Tibial artery (tissue), 4 donors: Measurements from ENCODE around the gene PPEF1.
"Not testable (repeated sequence)": the region's sequence is repeated elsewhere in the genome, so short reads cannot be mapped to it uniquely, and the experiment has no call there.

Experiments used
- DNase-seq, 2 donors: peaks; one replicate each; pipeline ENCODE4 v3.0.0-alpha.2; 2019
- H3K27ac ChIP-seq, 2 donors: fragments of 200-600 bp; sonication (generic) in 1 of 2; 1 replicate in 1 of 2; 2 replicates in 1 of 2; pipeline ENCODE4 v1.5.1; 2018 to 2019; ENCODE audit warnings: mild to moderate bottlenecking in 1 of 2
- H3K27me3 ChIP-seq, 2 donors: fragments of 200-600 bp; sonication (generic) in 1 of 2; one replicate each; pipeline versions ENCODE4 v1.5.1 to v1.6.0; 2016 to 2019
- H3K36me3 ChIP-seq, 3 donors: fragments of 200-600 bp; sonication (generic) in 2 of 3; one replicate each; pipeline ENCODE4 v1.5.1; 2016 to 2019; ENCODE audit warnings: mild to moderate bottlenecking in 2 of 3
- H3K4me1 ChIP-seq, 4 donors: fragments of 200-600 bp; sonication (generic) in 2 of 4; 1 replicate in 3 of 4; 2 replicates in 1 of 4; pipeline ENCODE4 v1.5.1; 2016 to 2019
- H3K4me3 ChIP-seq, 2 donors: fragments of 200-600 bp; sonication (generic) in 1 of 2; 1 replicate in 1 of 2; 2 replicates in 1 of 2; pipeline ENCODE4 v1.5.1; 2018 to 2019; ENCODE audit warnings: mild to moderate bottlenecking in 2 of 2
- H3K9me3 ChIP-seq, 3 donors: fragments of 200-600 bp; sonication (generic) in 1 of 3; one replicate each; pipeline ENCODE4 v1.5.1; 2016 to 2019
- intact Hi-C: fragments of 100-400 bp; cut with DNase I; formaldehyde crosslinking; loops from one replicate; pipeline ENCODE4 v1.15.0; 2023; ENCODE audit warnings: low total_unique reads
- TF ChIP-seq, protein P1 (sequence below), 2 experiments: fragments of 200-600 bp in 1 of 2; fragments of 450-650 bp in 1 of 2; IDR thresholded peaks; one replicate each; pipeline ENCODE4 v1.5.1; 2017 to 2019; ENCODE audit warnings: antibody characterized with exemption in 2 of 2, mild to moderate bottlenecking in 1 of 2, moderate library complexity in 1 of 2

Gene PPEF1

DNA sequence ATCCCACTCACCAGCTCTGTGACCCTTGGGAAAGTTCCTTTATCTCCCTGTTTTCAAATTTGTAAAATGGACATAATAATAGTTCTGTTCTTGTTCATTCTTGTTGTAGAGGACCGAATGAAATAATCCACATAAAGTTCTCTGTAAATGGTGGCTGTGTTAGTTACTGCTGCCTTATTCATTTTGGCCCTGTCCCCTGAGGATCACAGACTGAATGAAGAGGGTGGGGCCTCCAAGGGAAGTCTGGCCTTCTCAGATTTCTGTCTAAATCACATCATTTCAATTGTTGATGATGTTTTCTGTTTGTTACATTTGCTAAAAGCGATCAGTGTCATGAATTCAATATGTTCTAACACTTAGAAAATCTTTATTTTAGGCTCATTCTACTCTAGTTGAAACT is 117.9 kb downstream of the PPEF1 start:
- intact Hi-C loops, result no loop called here
- Histone ChIP-seq H3K4me1 (no peaks in the 10 kb centered on the region), H3K27ac (no peak overlapping the region), H3K36me3 (no peaks in the 10 kb centered on the region), H3K9me3 (no peaks in the 10 kb centered on the region), H3K27me3 (no peaks in the 10 kb centered on the region), H3K4me3 (no peak overlapping the region)
- DNase-seq, result no peak
- TF ChIP-seq, protein P1, sequence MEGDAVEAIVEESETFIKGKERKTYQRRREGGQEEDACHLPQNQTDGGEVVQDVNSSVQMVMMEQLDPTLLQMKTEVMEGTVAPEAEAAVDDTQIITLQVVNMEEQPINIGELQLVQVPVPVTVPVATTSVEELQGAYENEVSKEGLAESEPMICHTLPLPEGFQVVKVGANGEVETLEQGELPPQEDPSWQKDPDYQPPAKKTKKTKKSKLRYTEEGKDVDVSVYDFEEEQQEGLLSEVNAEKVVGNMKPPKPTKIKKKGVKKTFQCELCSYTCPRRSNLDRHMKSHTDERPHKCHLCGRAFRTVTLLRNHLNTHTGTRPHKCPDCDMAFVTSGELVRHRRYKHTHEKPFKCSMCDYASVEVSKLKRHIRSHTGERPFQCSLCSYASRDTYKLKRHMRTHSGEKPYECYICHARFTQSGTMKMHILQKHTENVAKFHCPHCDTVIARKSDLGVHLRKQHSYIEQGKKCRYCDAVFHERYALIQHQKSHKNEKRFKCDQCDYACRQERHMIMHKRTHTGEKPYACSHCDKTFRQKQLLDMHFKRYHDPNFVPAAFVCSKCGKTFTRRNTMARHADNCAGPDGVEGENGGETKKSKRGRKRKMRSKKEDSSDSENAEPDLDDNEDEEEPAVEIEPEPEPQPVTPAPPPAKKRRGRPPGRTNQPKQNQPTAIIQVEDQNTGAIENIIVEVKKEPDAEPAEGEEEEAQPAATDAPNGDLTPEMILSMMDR (IDR thresholded peaks at IDR 0.05), result no peak

DNA sequence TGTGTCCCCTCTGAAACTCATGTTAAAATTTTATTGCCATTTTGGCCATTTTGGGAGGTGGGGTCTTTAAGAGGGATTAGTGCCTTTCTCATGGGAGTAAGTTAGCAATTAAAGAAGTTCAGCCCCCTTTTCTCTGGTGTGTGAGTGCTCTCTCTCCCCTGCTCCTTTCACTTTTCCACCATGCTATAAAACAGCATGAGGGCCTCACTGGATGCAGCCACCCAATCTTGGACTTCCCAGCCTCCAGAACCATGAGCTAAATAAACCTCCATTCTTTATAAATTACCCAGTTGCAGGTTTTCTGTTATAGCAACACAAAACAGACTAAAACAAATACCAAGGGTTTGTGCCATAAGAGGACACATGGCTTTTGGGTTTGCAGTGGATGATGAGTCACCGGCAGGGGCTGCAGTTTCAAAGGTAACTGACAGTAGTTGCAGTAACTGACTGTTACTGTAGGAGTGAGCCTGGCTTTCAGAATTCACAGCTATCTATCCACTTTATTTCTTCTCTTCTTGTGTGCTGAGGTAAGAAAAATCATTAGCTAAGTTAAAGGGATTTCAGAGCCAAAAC is 121.5 kb downstream of the PPEF1 start:
- H3K4me1 ChIP-seq, result no peaks in the 10 kb centered on the region
- H3K27me3 ChIP-seq, result no peaks in the 10 kb centered on the region
- intact Hi-C loops, result no loop called here
- DNase-seq, result no peak
- TF ChIP-seq, protein P1 (IDR thresholded peaks at IDR 0.05), result no peak
- H3K36me3 ChIP-seq, result no peaks in the 10 kb centered on the region
- no peaks in the 10 kb centered on the region for H3K9me3 ChIP-seq
- H3K27ac ChIP-seq, result no peak overlapping the region
- H3K4me3 ChIP-seq, result no peak overlapping the region

DNA sequence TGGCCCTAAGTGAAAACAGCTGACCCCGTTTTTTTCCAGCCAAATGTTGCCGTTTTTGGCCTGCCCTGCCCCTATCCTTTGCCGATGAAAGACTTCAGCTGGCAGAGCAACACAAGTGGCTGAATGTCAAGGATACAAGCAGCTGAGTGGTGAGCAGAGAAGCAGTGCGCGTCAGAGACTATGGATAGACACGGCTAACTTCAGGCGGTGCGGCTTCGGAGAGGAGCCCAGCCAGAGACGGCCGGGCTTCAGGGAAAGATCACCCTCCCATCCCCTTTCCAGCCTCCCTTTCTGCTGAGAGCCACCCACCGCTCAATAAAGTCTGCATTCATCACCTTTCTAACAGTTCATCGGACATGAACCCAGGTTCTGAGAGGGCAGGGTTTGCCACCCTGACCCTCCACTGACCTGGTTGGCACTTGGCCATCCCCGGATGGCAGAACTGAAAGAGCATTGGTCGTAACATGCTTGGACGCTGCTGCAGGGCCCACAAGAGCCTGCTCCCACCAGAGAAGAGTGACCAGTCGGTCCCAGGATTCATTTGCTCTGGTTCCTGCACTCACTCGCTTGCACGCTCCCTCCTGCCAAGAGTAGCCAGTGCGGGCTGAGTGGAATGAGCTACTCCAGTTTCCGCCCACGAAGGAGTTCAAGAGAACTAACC is 125.8 kb downstream of the PPEF1 start:
- Histone ChIP-seq H3K9me3 (no peaks in the 10 kb centered on the region), H3K4me3 (peak overlapping the region; percentile 23 to 41), H3K27me3 (no peaks in the 10 kb centered on the region), H3K4me1 (no peaks in the 10 kb centered on the region), H3K27ac (peak overlapping the region; percentile 62 to 72), H3K36me3 (no peaks in the 10 kb centered on the region)
- TF ChIP-seq, protein P1 (IDR thresholded peaks at IDR 0.05), result no peak
- DNase-seq, result peak; percentile 54 to 80
- intact Hi-C loops, result no loop called here

DNA sequence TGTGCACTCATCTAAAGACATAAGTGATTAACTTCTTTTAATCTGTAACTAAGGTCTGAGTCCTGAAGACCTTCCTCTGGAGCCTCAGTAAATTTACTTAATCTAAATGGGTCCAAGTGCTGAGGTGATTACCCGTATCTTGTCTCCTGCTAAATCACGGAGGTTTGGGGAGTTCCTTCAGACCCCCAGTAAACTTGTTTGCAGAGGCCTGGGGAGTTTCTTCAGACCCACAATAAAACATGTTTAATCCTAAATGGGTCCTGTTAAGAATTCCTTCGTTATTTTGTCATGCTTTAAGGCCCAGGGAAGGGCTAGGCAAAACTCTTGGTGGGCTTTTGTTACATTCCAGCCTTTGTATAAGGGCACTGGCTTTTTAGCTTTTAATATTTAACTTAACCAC is 140.5 kb downstream of the PPEF1 start:
- H3K27ac ChIP-seq, H3K36me3 ChIP-seq, H3K9me3 ChIP-seq, H3K4me3 ChIP-seq, intact Hi-C loops, H3K4me1 ChIP-seq, DNase-seq, H3K27me3 ChIP-seq: not testable (repeated sequence)

DNA sequence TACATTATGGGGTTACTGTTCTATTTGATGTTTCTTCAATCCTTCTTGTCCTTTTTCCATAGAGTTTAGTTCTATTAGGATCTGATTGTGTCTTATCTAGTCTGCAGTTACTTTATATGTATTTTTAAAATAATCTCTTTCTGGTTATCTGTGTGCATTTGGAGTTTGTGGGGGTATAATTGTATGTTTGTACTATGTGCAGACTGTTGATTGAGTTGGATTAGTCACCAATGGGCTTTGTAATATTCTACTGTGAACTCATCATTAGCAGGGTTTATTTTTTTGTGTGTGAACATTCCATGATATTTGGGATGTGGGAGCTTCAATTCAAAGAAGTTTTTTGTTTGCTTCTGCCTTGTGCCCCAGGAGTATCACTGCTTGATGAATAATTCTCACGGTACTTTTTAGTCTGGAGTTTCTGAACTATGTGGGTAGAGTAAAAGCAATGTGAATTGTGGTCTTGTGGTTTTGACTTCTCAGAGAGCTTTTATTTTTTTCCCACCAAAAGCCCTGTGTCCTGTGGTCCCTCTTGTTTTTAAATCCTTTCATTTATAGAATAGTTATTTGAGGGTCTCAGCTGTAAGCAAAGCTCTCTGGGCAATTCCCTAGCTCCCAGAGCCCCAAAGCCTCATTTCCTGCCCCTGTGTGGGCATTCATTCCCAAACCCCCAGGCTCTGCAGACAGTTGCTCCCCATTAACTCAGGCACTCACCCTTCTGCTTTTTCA is 148.6 kb downstream of the PPEF1 start:
- Histone ChIP-seq H3K9me3 (no peaks in the 10 kb centered on the region), H3K36me3 (no peaks in the 10 kb centered on the region), H3K27ac (no peak overlapping the region), H3K27me3 (no peaks in the 10 kb centered on the region), H3K4me3 (no peak overlapping the region), H3K4me1 (no peaks in the 10 kb centered on the region)
- intact Hi-C loops, result no loop called here
- TF ChIP-seq, protein P1 (IDR thresholded peaks at IDR 0.05), result no peak
- no peak for DNase-seq

DNA sequence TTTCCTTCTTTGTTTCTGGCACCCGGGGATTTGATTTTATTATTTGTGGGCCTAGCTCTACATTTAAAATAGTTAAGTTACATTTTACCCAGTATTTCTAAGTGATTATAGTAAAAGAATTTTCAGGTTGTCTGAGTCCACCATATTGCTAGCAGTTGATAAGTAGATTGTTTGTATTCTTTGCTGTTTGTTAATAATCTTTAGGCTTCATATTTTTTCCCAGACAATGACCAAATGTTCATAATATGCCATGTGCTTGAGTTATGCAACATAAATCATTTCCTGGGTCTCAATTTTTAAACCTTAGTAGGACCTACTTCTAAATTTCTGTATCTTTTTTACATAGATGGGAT is 149.2 kb downstream of the PPEF1 start:
- H3K9me3 ChIP-seq, result no peaks in the 10 kb centered on the region
- TF ChIP-seq, protein P1 (IDR thresholded peaks at IDR 0.05), result no peak
- no peaks in the 10 kb centered on the region for H3K4me1 ChIP-seq
- DNase-seq, result no peak
- no peaks in the 10 kb centered on the region for H3K27me3 ChIP-seq
- intact Hi-C loops, result no loop called here
- no peak overlapping the region for H3K27ac ChIP-seq
- H3K36me3 ChIP-seq, result no peaks in the 10 kb centered on the region
- H3K4me3 ChIP-seq, result no peak overlapping the region
